IMR-90 (cell line): ENCODE data around the gene MYADML2. TPM values are rescaled to one million over a fixed set of nuclear protein-coding genes. Genes with fewer than 3 reads are reported as not detected.

Experiments used
- ATAC-seq: fragments of 200-7000 bp; cut with Tn5 transposase; 2 replicates; pipeline ENCODE4 v1.9.1; 2020; ENCODE audit warnings: low read depth, mild to moderate bottlenecking, moderate library complexity
- BruUV-seq: library from RNA; stranded (reverse); fragments of 400-500 nt; replicated peaks from 2 replicates; lab custom pipeline; 2021; lab: Mats Ljungman, UMichigan
- CTCF ChIA-PET: fragments of 300-600 bp; formaldehyde crosslinking; extraction: SDS; loops from one replicate; lab custom pipeline; 2021; ENCODE audit warnings: antibody characterized with exemption; lab: Yijun Ruan, JAX
- POLR2A ChIA-PET: fragments of 300-600 bp; sonication (Branson Sonifier 250); formaldehyde crosslinking; loops from one replicate; lab custom pipeline; 2022; ENCODE audit warnings: antibody characterized with exemption; ENCODE audit not compliant: unreplicated experiment; lab: Charles Lee
- DNase-seq: peaks from one replicate; pipeline ENCODE4 v3.0.0; 2013
- H2AFZ ChIP-seq: replicated peaks from 2 replicates; pipeline ENCODE3; 2013; ENCODE audit warnings: low read length, mild to moderate bottlenecking; ENCODE audit not compliant: poor library complexity
- H2AK5ac ChIP-seq: 2 replicates; pipeline ENCODE4 v1.6.1; 2013; ENCODE audit warnings: low read depth, low read length, inconsistent platforms
- H2AK9ac ChIP-seq: replicated peaks from 2 replicates; pipeline ENCODE3; 2013; ENCODE audit warnings: mild to moderate bottlenecking, low read depth, low read length, moderate library complexity; ENCODE audit not compliant: poor library complexity
- H2BK120ac ChIP-seq: 2 replicates; pipeline ENCODE4 v1.6.1; 2013; ENCODE audit warnings: low read depth, low read length, inconsistent platforms
- H2BK15ac ChIP-seq: 3 replicates; pipeline ENCODE4 v1.6.1; 2013; ENCODE audit warnings: low read depth, low read length, inconsistent platforms
- H2BK20ac ChIP-seq: 2 replicates; pipeline ENCODE4 v1.6.1; 2013; ENCODE audit warnings: low read depth, mild to moderate bottlenecking, inconsistent platforms, low read length, moderate library complexity
- H2BK5ac ChIP-seq: 2 replicates; pipeline ENCODE4 v1.6.1; 2013; ENCODE audit warnings: mild to moderate bottlenecking, low read depth, low read length, inconsistent platforms; ENCODE audit not compliant: poor library complexity, severe bottlenecking
- H3K14ac ChIP-seq: replicated peaks from 2 replicates; pipeline ENCODE4 v1.6.1; 2013; ENCODE audit warnings: low read depth, low read length, inconsistent platforms
- H3K18ac ChIP-seq: 2 replicates; pipeline ENCODE4 v1.6.1; 2013; ENCODE audit warnings: low read depth, low read length, control low read depth
- H3K23ac ChIP-seq: 2 replicates; pipeline ENCODE4 v1.6.1; 2013; ENCODE audit warnings: low read depth, low read length, inconsistent platforms
- H3K27ac ChIP-seq: 2 replicates; pipeline ENCODE4 v1.5.1; 2013; ENCODE audit warnings: mild to moderate bottlenecking, control low read depth, low read length; ENCODE audit not compliant: insufficient read depth
- H3K27me3 ChIP-seq: 2 replicates; pipeline ENCODE4 v1.6.1; 2013; ENCODE audit warnings: low read length; ENCODE audit not compliant: control insufficient read depth, insufficient read depth
- H3K36me3 ChIP-seq: 2 replicates; pipeline ENCODE4 v1.6.1; 2013; ENCODE audit warnings: low read length, mixed read lengths; ENCODE audit not compliant: control insufficient read depth, insufficient read depth
- H3K4ac ChIP-seq: 2 replicates; pipeline ENCODE4 v1.6.1; 2013; ENCODE audit warnings: low read depth, low read length, inconsistent platforms
- H3K4me1 ChIP-seq: 2 replicates; pipeline ENCODE4 v1.6.1; 2013; ENCODE audit warnings: low read length, mixed read lengths; ENCODE audit not compliant: control insufficient read depth, insufficient read depth
- H3K4me2 ChIP-seq: 2 replicates; pipeline ENCODE4 v1.6.1; 2013; ENCODE audit warnings: low read depth, mild to moderate bottlenecking, control low read depth, low read length, moderate library complexity
- H3K4me3 ChIP-seq: 2 replicates; pipeline ENCODE4 v1.5.1; 2013; ENCODE audit warnings: low read depth, mild to moderate bottlenecking, control low read depth, low read length, moderate library complexity; ENCODE audit not compliant: insufficient read depth
- H3K56ac ChIP-seq: 2 replicates; pipeline ENCODE4 v1.6.1; 2013; ENCODE audit warnings: low read length, inconsistent platforms; ENCODE audit not compliant: insufficient read depth; ENCODE audit errors: extremely low read depth
- H3K79me1 ChIP-seq, 2 experiments: 2 replicates each; pipeline ENCODE4 v1.6.1; 2013; ENCODE audit warnings: low read length in 2 of 2, inconsistent platforms in 1 of 2, low read depth in 1 of 2
- H3K9ac ChIP-seq: 2 replicates; pipeline ENCODE4 v1.6.1; 2013; ENCODE audit warnings: low read depth, low read length, control low read depth
- H3K9me1 ChIP-seq: 2 replicates; pipeline ENCODE4 v1.6.1; 2013; ENCODE audit warnings: low read length, inconsistent platforms; ENCODE audit not compliant: insufficient read depth
- H3K9me3 ChIP-seq: 2 replicates; pipeline ENCODE4 v1.6.1; 2013; ENCODE audit warnings: low read length; ENCODE audit not compliant: control insufficient read depth, insufficient read depth
- H4K20me1 ChIP-seq: 2 replicates; pipeline ENCODE4 v1.6.1; 2013; ENCODE audit warnings: low read length, inconsistent platforms; ENCODE audit not compliant: insufficient read depth
- H4K5ac ChIP-seq: 2 replicates; pipeline ENCODE4 v1.6.1; 2013; ENCODE audit warnings: mild to moderate bottlenecking, low read depth, low read length, control low read depth
- H4K8ac ChIP-seq, 2 experiments: 2 replicates each; pipeline ENCODE4 v1.6.1; 2013; ENCODE audit warnings: low read depth in 2 of 2, low read length in 2 of 2, control low read depth in 1 of 2, inconsistent platforms in 1 of 2
- H4K91ac ChIP-seq: 2 replicates; pipeline ENCODE4 v1.6.1; 2013; ENCODE audit warnings: low read depth, low read length, inconsistent platforms; ENCODE audit not compliant: insufficient read depth
- BHLHE40 ChIP-seq: fragments of 150-350 bp; IDR thresholded peaks from 2 replicates; pipeline ENCODE4 v1.6.1; 2016; ENCODE audit warnings: mild to moderate bottlenecking, low read depth, low read length
- CEBPB ChIP-seq: IDR thresholded peaks from 2 replicates; pipeline ENCODE4 v1.6.1; 2012; ENCODE audit warnings: low read depth, low read length, improper control_type of control experiment
- CHD1 ChIP-seq: IDR thresholded peaks from 2 replicates; pipeline ENCODE4 v1.6.1; 2012; ENCODE audit warnings: low read depth, low read length, improper control_type of control experiment
- MAFK ChIP-seq: IDR thresholded peaks from 2 replicates; pipeline ENCODE4 v1.6.1; 2012; ENCODE audit warnings: low read depth, low read length, improper control_type of control experiment
- MAZ ChIP-seq: IDR thresholded peaks from 2 replicates; pipeline ENCODE4 v1.6.1; 2012; ENCODE audit warnings: low read depth, mild to moderate bottlenecking, low read length, improper control_type of control experiment, moderate library complexity, borderline replicate concordance
- MXI1 ChIP-seq: IDR thresholded peaks from 2 replicates; pipeline ENCODE4 v1.6.1; 2012; ENCODE audit warnings: low read depth, mild to moderate bottlenecking, low read length, moderate library complexity, borderline replicate concordance
- RAD21 ChIP-seq: IDR thresholded peaks from 2 replicates; pipeline ENCODE4 v1.6.1; 2012; ENCODE audit warnings: low read length, improper control_type of control experiment
- WGBS, 2 experiments: methylation state at CpG; one replicate each; pipeline versions ENCODE4 v1.1.5 to v1.1.7; 2013; ENCODE audit warnings: missing lambda C conversion rate in 2 of 2; ENCODE audit not compliant: insufficient read length in 1 of 2; ENCODE audit errors: extremely low coverage in 2 of 2; 5-methylcytosine and 5-hydroxymethylcytosine counted together
- dilution Hi-C: fragments of 300-500 bp; cut with HindIII; formaldehyde crosslinking; loops from one replicate; pipeline ENCODE4 v1.14.3; 2018; ENCODE audit warnings: low sequenced_read_pairs; ENCODE audit not compliant: unreplicated experiment
- in situ Hi-C: fragments of 300-500 bp; cut with MboI; formaldehyde crosslinking; loops from 3 replicates; pipeline ENCODE4 v1.14.3; 2019; ENCODE audit warnings: low sequenced_read_pairs, inconsistent platforms, mixed read lengths
- intact Hi-C: fragments of 100-400 bp; cut with micrococcal nuclease; formaldehyde crosslinking; loops from 2 replicates; pipeline ENCODE4 v1.10.0; 2022
- polyA plus RNA-seq, 3 experiments: library from polyadenylated mRNA; depleted of rRNA; stranded (reverse); fragments of >200 nt; gene quantifications; 2 replicates each; pipeline ENCODE4 v1.2.3, GENCODE V29; 2012; ENCODE audit warnings: low replicate concordance in 1 of 3
- total RNA-seq: library from RNA; depleted of rRNA; stranded (reverse); fragments of >200 nt; gene quantifications from 2 replicates; pipeline ENCODE4 v1.2.3, GENCODE V29; 2012

The MYADML2 gene
- total and polyA plus RNA-seq, 2 of the 4 experiments (the other 2 are of a cell fraction) = not detected

DNA sequence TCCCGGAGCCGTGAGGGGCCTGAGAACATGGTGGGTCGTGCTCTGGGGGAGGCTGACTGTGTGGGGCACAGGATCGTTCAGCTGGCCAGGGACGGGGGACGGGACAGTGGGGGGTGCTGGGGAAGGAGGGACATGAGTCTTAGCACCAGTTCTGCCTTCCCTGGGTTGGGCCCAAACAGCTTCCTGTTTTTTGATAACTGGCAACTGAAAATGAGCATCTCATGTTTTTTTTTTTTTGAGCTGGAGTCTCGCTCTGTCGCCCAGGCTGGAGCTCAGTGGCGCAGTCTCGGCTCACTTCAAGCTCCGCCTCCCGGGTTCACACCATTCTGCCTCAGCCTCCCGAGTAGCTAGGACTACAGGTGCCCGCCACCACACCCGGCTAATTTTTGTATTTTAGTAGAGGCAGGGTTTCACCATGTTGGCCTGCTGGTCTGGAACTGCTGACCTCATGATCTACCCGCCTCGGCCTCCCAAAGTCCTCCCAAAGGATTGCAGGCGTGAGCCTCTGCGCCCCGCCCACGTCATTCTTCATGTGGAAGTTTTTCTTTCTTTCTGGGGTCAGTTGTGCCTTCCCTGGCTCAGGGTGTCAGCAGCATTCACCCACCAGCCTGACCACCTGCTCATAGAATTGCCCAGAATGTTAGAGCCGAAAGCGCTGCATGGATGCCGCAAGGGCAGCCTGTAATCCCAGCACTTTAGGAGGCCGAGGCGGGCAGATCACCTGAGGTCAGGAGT, 36.8 kb upstream of the MYADML2 start:
- H2BK15ac ChIP-seq = no peak overlapping the region
- POLR2A ChIA-PET = no interaction called here
- no TSS peak for BruUV-seq

More for the DNA sequence above, 36.8 kb upstream of the MYADML2 start:
- no peak overlapping the region for H2AK9ac ChIP-seq
- TF ChIP-seq CHD1 (no peak), BHLHE40 (no peak), CEBPB (no peak), MAZ (no peak), RAD21 (no peak), MXI1 (no peak), MAFK (no peak)
- H4K8ac ChIP-seq = no peak overlapping the region
- dilution Hi-C loops (no loop called here), intact Hi-C loops (no loop called here), in situ Hi-C loops (no loop called here)
- peaks cover 39% of the 10 kb centered on the region for H3K36me3 ChIP-seq
- DNase-seq (no peak), ATAC-seq (no peak)
- H2AK5ac ChIP-seq = no peak overlapping the region
- CTCF ChIA-PET = no interaction called here
- peaks cover 5 to 16% of the 10 kb centered on the region in 2 experiments; a peak in 3 of 4 replicates for H3K79me1 ChIP-seq
- H3K9me3 ChIP-seq = no peaks in the 10 kb centered on the region
- no peak overlapping the region for H3K14ac ChIP-seq
- H3K4ac ChIP-seq = no peak overlapping the region
- H3K4me3 ChIP-seq = no peak overlapping the region
- no peak overlapping the region for H2BK5ac ChIP-seq
- no peak overlapping the region for H4K91ac ChIP-seq
- no peak overlapping the region for H2BK20ac ChIP-seq
- H3K9ac ChIP-seq = no peak overlapping the region
- WGBS, 2 experiments = 100% methylated on average over 9 of the region's 26 CpGs; no CpG with 5 or more reads in 1 of the 2 experiments
- no peak overlapping the region for H3K4me2 ChIP-seq
- no peaks in the 10 kb centered on the region for H3K4me1 ChIP-seq
- no peaks in the 10 kb centered on the region for H4K20me1 ChIP-seq
- no peak overlapping the region for H2AFZ ChIP-seq
- no peak overlapping the region for H3K27ac ChIP-seq
- H4K5ac ChIP-seq = no peak overlapping the region
- peaks cover 2% of the 10 kb centered on the region; the same call in 1 of the 2 replicates for H3K9me1 ChIP-seq
- H3K27me3 ChIP-seq = no peaks in the 10 kb centered on the region
- H3K18ac ChIP-seq = no peak overlapping the region
- H2BK120ac ChIP-seq = no peak overlapping the region
- H3K23ac ChIP-seq = no peak overlapping the region
- no peak overlapping the region for H3K56ac ChIP-seq
